VCaP (cell line): ENCODE results near the gene MAP1A.
"Not testable (repeated sequence)": the region's sequence is repeated elsewhere in the genome, so short reads cannot be mapped to it uniquely, and the experiment has no call there.

Experiments
- H3K27ac ChIP-seq: fragments of 450-650 bp; 2 replicates; pipeline ENCODE4 v1.5.1; 2017
- TF ChIP-seq, protein P1 (sequence below): fragments of 450-650 bp; conservative IDR thresholded peaks from 2 replicates; pipeline ENCODE4 v1.5.1; 2017; ENCODE audit warnings: mild to moderate bottlenecking, moderate library complexity

The MAP1A gene

DNA sequence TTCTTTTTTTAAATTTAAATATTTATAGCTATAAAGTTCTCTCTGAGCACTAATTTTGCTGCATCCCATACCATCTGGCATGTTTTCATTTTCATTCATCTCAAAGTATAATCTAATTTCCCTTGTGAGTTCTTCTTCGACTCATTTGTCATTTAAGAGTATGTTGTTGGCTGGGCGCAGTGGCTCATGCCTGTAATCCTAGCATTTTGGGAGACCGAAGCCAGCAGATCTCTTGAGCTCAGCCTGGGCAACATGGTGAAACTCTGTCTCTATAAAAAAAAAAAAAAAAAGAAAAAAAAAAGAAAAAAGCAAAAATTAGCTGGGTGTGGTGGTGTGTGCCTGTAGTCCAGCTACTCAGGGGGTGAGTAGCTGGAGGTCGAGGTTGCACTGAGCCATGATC lies 34.8 kb downstream of the MAP1A start:
- TF ChIP-seq, protein P1, sequence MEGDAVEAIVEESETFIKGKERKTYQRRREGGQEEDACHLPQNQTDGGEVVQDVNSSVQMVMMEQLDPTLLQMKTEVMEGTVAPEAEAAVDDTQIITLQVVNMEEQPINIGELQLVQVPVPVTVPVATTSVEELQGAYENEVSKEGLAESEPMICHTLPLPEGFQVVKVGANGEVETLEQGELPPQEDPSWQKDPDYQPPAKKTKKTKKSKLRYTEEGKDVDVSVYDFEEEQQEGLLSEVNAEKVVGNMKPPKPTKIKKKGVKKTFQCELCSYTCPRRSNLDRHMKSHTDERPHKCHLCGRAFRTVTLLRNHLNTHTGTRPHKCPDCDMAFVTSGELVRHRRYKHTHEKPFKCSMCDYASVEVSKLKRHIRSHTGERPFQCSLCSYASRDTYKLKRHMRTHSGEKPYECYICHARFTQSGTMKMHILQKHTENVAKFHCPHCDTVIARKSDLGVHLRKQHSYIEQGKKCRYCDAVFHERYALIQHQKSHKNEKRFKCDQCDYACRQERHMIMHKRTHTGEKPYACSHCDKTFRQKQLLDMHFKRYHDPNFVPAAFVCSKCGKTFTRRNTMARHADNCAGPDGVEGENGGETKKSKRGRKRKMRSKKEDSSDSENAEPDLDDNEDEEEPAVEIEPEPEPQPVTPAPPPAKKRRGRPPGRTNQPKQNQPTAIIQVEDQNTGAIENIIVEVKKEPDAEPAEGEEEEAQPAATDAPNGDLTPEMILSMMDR: no peak
- no peak overlapping the region for H3K27ac ChIP-seq

DNA sequence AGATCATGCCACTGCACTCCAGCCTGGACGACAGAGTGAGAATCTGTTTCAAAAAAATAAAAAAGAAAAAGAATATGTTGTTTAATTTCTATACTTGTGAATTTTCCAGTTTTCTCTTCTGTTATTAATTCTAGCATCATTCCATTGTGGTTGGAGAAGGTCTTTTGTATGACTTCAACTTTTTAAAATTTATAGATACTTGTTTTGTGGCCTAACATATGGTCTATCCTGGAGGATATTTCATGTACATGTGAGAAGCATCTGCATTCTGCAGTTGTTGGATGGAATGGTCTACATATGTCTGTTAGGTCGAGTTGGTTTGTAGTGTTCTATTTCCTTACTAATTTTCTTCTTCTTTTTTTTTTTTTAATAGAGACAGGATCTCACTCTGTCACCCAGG lies 35.6 kb downstream of the MAP1A start:
- H3K27ac ChIP-seq: no peak overlapping the region
- TF ChIP-seq, protein P1: no peak

DNA sequence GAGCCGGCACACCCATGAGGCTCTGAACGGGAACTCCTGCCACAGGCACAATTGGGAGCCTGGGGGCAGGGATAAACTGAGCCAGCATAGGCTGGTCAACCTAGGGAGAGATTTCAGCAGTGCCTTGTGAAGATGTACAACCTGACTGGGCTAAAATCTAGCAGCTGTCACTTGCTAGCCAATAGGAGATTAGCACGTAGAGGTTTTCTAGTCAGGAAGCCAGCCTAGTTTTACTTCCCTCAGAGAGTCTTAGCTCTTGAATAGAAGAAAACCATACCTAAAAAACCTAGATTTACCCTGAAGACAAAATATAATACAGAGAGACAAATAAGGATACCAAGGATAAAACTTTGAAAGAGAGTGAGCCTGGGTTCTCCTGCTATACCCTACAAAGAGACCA lies 45.3 kb downstream of the MAP1A start:
- not testable (repeated sequence) for H3K27ac ChIP-seq

DNA sequence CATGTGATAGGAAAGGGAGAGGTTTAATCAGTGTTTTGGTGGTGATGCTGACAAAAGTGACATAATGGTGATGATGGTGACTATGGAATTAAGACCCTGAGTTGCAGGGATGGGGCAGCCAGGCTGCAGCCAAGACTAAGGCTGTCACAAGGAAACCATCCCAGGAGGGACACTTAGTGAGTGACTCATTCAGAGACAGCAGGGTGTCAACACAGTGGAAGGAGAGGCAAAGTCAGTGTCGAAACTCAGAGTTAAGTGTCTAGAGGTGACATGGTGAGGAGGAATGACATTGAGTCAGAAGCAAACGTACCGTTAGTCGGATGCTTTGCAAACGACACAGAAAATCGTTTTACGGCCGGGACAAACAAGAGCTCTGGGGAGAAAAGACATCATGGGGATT lies 46.4 kb downstream of the MAP1A start:
- H3K27ac ChIP-seq: not testable (repeated sequence)

DNA sequence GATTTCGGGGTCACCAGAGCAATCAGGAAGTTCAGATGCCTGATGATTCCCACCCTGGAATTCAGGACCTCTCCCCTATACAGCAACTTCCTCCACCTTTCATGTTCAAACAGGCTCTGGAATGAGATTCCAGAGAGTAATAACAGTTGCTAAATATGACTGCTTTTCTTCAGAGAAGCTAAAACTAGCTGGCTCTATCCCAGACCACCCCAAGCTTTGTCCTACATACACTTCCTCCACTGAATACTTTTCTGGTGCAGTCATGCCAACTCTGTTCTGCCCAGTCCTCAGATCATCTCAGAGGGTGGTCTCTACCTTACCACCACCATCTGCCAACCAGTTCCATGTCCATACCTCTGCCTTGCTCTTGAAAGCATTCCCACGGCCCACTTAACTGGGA lies 49.2 kb downstream of the MAP1A start:
- H3K27ac ChIP-seq: not testable (repeated sequence)

DNA sequence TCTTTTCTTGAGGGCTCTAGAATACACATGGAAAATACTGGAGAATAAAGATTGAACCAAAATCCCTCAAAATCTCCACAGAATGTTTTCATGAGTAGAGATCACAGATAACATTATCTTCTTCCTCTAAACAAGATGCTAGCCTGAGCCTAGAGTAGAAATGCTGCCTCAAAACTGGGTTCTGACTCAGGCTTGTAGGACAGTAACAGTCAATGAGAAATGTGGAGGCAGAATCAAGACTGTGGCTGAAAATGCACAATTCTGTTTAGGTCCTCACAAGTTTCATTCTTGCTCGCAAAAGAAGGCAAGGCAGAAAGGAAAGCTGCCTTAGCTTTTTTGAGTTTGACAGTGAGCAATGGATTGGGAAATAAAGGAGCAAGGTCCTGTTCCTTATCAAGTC lies 57.2 kb downstream of the MAP1A start:
- H3K27ac ChIP-seq: not testable (repeated sequence)
